ENCODE results near the gene PABPC1L2A. TPM values are rescaled to one million over a fixed set of nuclear protein-coding genes. Genes with fewer than 3 reads are reported as not detected.
"Not testable (repeated sequence)": the region's sequence is repeated elsewhere in the genome, so short reads cannot be mapped to it uniquely, and the experiment has no call there.

Gene PABPC1L2A
- not detected for polyA plus RNA-seq (2013, experiment 1 of 2; ENCODE audit: insufficient read length)
- polyA plus RNA-seq (2013, experiment 2 of 2; ENCODE audit: insufficient read length), result not detected

GRCh38 chrX:73079024-73079562 is at the start of gene PABPC1L2A:
Gene PABPC1L2A (minus strand): TSS chrX:73079512. CDS start chrX:73079386, 126 bp downstream.
- not testable (repeated sequence) for DNase-seq

- no peak for DNase-seq
Measured at GRCh38 chrX:73127700-73128241, 48.5 kb upstream of the PABPC1L2A start.

- no peak for DNase-seq
Measured at GRCh38 chrX:73126240-73126639, 46.9 kb upstream of the PABPC1L2A start.

GRCh38 chrX:73099505-73099904 is 20.2 kb upstream of the PABPC1L2A start:
- DNase-seq, result not testable (repeated sequence)

- peak; percentile 0 for DNase-seq
Measured at GRCh38 chrX:73086766-73087165, 7.5 kb upstream of the PABPC1L2A start.

- DNase-seq, result not testable (repeated sequence)
Measured at GRCh38 chrX:73079884-73080283, 572 bp upstream of the PABPC1L2A start.

GRCh38 chrX:73078597-73078996 is 715 bp downstream of the PABPC1L2A start:
- DNase-seq, result not testable (repeated sequence)

- peak; percentile 0 for DNase-seq
Measured at GRCh38 chrX:73076838-73077237, 2.5 kb downstream of the PABPC1L2A start.

GRCh38 chrX:73069365-73070035 is 9.8 kb downstream of the PABPC1L2A start:
- no peak for DNase-seq

- DNase-seq, result no peak
Measured at GRCh38 chrX:73068467-73069364, 10.6 kb downstream of the PABPC1L2A start.

- not testable (repeated sequence) for DNase-seq
Measured at GRCh38 chrX:73067761-73068466, 11.4 kb downstream of the PABPC1L2A start.

GRCh38 chrX:73028876-73029275 is 50.4 kb downstream of the PABPC1L2A start:
- DNase-seq, result no peak
